ENCODE measurements around the gene CHST14.

The CHST14 gene

DNA sequence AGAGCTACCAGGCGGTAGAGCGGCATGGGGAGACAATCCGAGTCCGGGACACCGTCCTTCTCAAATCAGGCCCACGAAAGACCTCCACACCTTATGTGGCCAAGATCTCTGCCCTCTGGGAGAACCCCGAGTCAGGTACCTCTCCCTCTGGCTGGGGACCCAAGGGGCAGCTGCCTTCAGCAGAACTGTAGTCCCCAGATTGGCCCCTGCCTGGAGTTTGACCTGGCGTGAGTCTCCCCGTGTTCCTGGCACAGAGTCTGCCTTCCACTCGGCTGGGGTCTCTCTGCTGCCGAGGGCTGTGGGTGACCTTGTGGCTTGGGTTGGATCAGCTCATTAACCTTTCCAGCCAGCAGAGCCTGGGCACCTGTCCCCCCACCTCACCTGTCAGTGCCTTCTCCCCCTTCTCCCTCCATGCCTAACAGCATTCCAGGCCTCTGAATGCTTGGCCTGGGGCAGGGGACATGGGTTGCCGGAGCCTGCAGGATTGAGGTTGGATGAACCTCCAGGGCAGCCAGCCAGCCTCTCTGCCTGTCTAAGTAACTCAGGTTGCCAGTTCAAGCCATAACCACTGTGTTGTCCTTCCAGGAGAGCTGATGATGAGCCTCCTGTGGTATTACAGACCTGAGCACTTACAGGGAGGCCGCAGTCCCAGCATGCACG is 6.8 kb upstream of the CHST14 start:
- no peak for DNase-seq (ENCODE audit: low read depth)
- no peak overlapping the region for H3K4me3 ChIP-seq (ENCODE audit: low read length)
- TF ChIP-seq, protein P1, sequence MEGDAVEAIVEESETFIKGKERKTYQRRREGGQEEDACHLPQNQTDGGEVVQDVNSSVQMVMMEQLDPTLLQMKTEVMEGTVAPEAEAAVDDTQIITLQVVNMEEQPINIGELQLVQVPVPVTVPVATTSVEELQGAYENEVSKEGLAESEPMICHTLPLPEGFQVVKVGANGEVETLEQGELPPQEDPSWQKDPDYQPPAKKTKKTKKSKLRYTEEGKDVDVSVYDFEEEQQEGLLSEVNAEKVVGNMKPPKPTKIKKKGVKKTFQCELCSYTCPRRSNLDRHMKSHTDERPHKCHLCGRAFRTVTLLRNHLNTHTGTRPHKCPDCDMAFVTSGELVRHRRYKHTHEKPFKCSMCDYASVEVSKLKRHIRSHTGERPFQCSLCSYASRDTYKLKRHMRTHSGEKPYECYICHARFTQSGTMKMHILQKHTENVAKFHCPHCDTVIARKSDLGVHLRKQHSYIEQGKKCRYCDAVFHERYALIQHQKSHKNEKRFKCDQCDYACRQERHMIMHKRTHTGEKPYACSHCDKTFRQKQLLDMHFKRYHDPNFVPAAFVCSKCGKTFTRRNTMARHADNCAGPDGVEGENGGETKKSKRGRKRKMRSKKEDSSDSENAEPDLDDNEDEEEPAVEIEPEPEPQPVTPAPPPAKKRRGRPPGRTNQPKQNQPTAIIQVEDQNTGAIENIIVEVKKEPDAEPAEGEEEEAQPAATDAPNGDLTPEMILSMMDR (conservative IDR thresholded peaks at IDR 0.05; ENCODE audit: low read length), result no peak

DNA sequence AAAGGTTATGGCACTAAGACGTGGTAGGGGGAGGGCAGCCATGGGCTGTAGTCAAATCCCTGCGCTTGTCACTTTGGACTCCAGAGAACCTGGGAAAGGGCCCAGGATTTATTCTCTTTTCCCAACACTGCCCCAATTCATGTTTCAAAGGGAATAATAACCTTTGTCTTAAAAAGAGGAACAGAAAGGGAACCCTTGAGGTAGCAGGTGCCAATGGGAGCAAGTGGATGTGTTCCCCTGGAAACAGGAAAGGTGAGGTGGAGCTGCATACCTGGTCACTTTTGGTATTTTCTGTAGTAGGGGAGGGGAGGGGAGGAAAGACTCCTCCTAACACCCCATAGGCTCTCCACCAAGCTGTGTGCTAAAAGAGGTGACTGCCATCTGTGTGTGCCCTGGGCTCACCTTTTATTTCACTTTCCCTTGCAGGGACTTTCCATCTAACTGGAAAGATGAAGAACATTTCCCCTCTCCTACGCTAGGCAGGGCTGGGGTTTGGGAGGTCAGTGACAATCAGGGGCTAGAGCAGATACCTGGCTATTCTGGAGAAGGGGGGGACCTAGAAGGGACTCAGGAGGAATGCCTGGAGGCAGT is 6.1 kb upstream of the CHST14 start:
- TF ChIP-seq, protein P1 (conservative IDR thresholded peaks at IDR 0.05; ENCODE audit: low read length), result no peak
- no peak for DNase-seq (ENCODE audit: low read depth)
- no peak overlapping the region for H3K4me3 ChIP-seq (ENCODE audit: low read length)

DNA sequence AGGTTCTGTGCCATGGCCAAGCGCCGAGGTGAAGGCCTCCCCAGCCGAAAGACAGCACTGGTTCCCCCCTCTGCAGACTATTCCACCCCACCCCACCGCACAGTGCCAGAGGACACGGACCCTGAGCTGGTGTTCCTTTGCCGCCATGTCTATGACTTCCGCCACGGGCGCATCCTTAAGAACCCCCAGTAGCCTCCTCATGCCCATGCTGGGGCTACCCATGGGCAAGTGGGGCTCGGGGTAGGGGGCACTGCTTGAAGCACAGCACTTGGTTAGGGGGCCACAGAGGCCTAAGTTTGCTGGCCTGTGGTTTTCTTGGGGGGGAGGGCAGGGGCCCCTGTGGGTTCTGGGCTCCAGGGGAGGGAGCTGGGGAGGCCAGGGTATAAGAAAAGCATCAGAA is 4.8 kb upstream of the CHST14 start:
- H3K4me3 ChIP-seq (ENCODE audit: low read length), result no peak overlapping the region
- TF ChIP-seq, protein P1 (conservative IDR thresholded peaks at IDR 0.05; ENCODE audit: low read length), result no peak
- DNase-seq (ENCODE audit: low read depth), result no peak

DNA sequence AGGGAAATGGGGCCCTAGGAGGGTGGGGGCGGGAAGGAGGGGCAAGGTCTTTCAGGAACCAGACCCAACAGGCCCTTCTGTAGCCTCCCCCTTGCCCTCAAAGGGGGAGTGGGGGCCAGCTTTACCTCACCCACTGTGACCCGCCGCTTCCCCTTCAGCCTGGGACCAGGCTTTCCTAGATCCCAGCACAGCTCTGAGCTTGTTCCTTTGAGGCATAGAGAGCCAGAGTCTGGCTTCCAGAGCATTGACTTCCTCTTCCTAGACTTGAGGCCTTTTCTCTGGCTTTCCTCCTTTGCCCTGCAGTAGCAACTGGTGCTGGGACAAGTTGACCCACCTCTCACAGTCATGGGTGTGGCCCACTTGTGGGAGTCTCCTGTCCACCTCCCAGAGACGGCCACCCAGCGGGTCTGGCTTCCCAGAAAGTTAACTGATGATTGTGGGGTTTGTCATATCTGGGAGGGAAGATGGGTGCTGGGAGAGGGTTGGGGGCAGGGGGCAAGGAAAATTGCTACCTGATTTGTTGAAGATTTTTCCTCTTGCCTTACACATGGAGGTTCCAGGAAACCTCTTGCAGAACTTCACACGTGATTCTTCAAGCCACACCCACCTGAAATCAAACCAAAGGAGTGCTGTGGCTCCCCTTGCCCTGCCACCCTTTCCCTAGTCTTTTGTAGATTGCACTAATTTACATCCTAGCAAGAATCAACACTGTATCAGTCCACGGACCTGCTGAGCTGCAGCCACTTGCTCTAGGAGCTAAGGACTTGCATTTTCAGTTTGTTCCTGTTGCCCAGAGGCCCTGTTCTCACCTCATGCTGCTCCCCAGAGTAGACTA is 4.1 kb upstream of the CHST14 start:
- H3K4me3 ChIP-seq (ENCODE audit: low read length), result no peak overlapping the region
- DNase-seq (ENCODE audit: low read depth), result no peak
- TF ChIP-seq, protein P1 (conservative IDR thresholded peaks at IDR 0.05; ENCODE audit: low read length), result no peak

DNA sequence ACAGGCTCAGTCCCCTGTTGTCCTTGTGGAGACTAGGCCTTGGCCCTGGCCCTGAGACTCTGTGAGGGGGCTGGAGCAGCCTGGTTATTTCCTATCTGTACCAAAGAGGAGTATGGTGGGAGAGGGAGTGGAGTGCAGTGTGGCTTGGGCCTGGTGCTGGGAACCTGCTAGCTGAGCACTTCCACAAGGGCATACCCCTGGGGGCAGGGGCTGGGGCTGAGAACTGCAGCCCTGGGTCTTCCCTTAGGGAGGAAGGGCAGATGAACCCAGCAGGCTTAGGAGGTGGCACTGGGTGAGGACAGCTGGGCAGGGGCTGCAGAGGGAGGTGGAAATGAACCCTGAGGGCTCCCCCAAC is 3.5 kb upstream of the CHST14 start:
- DNase-seq (ENCODE audit: low read depth), result no peak
- TF ChIP-seq, protein P1 (conservative IDR thresholded peaks at IDR 0.05; ENCODE audit: low read length), result no peak

DNA sequence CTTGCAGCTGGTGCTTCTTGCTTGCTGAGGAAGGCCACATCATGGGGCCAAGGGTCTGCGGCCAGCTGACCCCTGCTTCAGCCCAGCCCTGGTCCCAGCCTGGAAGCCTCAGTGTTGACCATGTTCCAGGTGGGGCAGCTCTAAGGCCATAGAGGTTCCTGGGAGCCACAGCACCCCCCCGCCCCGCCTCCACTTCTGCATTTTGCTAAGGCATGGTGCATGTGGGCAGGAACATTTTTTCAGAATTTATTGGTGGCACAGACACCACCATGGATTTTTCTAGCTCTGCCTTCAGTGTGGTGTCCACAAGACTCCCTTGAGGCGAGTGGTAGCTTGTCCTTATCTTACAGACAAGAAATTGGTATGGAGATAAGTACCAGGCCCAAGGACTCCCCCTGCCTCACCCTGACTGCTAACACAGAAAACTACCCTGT is 1.9 kb upstream of the CHST14 start:
- H3K4me3 ChIP-seq (ENCODE audit: low read length), result no peak overlapping the region
- DNase-seq (ENCODE audit: low read depth), result no peak
- TF ChIP-seq, protein P1 (conservative IDR thresholded peaks at IDR 0.05; ENCODE audit: low read length), result no peak

More for the DNA sequence above, 3.5 kb upstream of the CHST14 start:
- H3K4me3 ChIP-seq (ENCODE audit: low read length), result no peak overlapping the region

All from AG10803 (cell line).